ENCODE measurements around the gene TGFBR3.
"Not testable (repeated sequence)": the region's sequence is repeated elsewhere in the genome, so short reads cannot be mapped to it uniquely, and the experiment has no call there.

Gene TGFBR3

DNA sequence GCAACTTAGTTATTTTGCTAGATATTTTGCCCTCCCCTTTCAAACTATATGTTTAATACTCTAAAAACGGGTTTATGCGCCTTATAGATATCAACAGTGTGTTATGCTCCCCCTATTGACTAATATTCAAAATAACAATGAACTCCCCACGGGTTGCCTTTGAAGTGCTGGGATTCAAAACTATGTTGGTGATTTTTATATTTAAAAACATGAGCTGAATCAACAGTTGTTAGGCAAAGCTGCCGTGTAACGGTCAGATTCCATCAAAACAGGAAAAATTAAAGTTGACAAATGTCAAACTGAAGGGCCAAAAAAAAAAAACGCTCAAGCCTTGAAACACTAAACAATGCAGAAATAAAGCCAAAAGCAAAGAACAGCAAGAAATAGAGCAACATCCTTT is 2.5 kb downstream of the TGFBR3 start:
- DNase-seq: peak in 1 of 2 donors; percentile 61

DNA sequence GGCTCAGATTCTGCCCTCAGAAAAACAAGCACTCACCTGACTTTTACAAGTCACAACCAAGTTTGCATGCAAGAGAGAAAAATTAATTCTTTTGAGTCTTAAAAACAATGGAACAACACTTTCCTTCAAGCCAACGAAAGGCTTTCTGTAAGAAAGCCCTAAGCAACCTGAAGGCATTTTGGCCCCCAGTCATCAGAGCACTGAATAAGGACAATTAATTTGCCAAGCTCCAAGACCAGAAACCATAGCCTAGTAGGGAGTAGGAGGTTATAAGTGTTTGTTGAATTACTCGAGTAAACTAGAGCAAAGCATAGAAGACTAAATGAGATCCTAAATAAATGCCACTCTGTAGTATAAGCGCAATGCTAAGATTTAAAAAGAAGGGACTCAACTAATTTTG is 4.7 kb downstream of the TGFBR3 start:
- DNase-seq: no peak

DNA sequence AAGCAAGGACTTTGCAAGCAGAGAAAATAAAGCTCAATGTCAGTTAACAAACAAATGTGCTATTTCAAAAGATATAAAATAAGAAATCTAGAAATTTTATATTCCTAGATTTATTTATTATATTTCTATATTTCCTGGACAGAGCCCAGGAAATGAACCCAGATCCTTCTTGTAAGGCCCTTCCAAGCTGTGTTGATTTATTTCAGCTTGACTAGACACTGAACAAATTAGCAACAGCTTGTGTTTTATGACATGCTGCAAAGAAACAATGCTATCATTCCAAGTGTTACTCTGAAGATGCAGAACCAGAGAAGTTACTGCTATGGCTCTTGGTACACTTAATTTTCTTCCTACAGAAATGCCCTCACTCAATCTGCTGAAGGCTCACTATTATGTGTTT is 6.2 kb downstream of the TGFBR3 start:
- no peak for DNase-seq

DNA sequence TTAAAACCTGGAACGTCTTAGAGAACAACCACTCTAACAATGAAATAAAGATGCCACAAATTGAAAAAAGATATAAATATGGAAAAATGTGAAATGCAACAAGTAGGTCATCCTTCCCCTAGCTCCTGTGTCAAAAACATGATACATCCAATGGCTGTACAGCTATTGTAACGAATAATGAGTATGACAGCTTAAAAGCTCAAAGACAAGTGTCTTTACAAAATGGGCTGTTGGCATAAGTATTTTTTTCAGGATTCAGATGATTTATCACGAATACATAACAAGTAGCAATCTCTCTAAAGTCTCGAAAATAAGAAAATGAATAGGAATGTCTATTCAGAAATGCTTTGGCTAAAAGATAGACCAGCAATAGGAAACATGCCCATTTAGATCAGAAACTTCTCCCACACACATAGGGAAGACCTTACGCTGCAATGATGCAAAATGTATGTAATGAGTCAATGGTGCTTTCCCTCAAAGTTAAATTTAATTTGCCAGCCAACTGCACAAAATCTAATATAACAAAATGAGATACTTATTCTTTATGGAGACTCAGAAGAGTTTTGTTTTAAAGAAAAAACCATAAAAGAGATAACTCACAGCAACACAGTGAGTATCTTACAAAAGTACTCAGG is 8.3 kb downstream of the TGFBR3 start:
- DNase-seq: no peak

DNA sequence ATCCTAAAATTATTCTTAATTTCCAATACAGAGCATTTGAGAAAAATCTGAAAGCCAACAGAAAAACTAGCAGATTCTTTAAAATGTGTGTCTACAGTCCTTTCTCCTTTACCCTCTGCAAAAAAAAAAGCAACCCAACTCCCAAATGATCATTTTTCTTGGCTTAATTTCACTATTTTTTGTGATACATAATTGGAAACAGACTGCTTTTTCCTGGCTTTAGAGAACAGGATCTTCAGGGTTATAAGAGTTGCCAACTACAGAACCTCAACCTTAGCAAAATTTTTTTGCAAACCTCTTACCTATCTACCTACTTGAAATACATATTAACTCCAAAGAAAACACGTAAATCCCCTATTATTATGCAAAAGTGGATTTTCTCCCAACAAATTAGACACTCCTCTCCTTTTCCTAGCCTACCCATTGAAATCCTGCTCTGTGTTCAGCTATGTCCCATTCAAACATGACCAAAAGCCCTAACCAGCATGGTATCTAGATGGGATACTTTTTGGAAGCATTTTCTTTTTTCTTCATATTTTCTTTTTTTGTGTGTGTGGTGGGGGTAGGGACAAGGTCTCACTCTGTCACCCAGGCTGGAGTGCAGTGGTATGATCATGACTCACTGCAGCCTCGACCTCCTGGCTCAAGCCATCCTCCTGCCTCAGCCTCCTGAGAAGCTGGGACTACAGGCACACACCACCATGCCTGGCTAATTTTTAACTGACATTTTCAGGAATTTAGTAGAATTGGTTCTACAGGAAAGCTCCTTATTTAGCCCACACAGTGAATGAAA is 9.0 kb downstream of the TGFBR3 start:
- DNase-seq: no peak

DNA sequence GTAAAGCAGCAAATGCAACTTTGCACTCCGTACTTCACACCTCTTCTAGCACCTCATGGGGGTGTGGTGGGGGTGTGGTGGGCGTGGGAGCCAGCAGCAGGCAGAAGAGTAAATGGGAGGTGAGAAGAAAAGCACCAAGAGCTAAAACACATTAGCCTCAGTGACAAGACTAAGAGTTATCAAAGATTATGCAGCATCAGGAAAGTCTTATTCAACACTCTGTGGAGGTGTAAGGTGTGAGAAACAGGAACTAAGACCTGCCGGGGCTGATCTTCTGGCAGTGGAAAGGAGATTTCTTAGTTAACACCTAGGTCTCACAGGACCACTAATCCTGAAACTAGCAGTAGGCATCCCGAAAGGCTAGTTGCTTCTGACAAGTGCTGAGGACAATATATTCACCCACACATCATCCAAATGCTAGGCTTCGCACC is 9.9 kb downstream of the TGFBR3 start:
- DNase-seq: peak; percentile 23 to 42

DNA sequence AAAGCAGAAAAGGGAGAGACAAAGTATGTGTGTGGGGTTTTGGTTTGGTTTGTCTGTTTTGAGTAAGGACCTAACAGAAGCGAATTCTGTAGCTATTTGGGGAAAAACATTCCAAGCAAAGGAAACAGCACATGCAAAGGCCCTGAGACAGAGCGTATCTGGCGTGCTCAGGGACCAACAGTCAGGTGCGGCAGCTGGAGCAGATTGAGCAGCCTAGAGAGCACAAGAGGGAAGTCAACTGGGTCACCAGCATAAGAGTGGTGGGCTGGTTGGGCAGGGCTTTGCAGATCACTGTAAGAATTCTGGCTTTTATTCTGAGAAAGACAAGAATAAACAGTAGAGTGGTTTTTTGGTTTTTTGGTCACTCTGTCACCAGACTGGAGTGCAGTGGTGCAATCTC is 11.8 kb downstream of the TGFBR3 start:
- DNase-seq: no peak

DNA sequence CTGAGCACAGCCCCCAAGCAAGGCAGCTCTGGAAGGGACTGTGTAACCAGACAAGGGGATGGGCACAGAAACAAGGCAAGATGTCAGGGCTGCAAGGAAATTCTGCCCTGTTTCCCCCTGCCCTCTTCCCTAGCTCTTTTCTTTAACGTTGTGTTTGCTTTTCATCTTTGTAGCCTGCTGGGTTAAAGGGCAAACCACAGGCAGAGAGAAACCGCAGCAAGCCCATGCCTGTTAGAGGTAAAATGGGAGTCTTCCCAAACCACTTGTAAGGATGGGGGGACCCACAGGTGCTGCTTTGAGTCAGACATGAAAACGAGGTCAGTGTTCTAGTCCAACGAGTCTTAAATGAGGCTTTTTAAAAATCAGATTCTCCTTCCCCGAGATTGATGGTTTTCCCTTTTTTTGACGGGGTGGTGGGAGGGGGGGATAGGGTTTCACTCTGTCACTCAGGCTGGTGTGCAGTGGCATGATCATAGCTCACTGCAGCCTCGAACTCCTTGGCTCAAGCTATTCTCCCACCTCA is 13.3 kb downstream of the TGFBR3 start:
- peak in 1 of 2 donors; percentile 25 for DNase-seq

DNA sequence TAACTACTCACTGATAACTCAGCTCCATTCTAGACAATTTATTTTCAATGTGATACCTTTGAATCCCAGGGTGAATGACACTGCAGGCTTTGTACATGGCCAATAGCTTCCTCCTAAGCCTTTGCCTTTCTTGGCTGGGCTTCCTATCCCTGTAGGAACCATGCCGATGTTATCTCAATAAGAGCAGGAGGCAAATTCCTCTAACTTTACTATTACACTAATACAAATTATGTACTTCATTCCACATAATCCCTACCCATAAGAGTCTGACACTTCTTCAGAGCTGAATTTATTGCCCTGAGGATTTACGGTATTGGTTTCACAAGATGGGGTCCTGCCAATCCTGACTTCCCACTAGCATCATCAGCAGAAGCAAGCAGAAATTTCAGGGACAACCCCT is 14.0 kb downstream of the TGFBR3 start:
- DNase-seq: no peak

DNA sequence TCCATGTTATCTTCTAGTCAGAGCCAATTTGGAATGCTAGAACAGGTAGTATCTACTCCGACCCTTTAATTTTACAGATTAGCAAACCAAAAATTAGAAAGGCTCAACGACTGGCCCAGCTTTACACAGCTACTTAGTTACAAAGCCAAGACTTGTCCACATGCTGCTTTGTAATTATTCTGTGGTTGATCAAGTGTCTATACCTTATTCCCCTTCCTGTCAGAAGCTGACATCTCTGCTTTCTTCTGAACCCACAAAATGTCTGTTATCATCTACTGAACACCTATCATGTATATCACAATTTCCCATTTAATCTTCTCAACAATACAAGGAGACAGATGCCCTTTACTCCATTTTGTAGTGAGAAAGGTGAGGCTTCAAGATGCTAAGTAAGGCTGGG is 15.6 kb downstream of the TGFBR3 start:
- no peak for DNase-seq

DNA sequence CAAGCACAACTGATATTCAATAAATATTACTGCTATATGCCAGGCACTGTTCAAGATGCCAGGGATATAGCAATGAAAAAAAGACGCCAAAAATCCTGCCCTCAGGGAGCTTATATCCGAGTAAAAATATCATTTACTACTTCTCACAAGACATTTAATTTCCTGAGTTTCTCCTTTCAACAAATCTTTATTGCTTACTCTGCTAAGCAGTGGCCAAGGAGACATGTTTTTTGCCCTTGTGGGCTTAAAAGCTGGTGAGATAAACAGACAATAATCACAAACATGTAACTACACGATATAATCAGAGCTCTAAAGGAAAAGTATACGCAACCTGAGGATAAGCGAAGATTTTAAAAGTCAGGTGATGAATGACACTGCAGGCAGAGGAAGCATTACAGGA is 19.5 kb downstream of the TGFBR3 start:
- no peak for DNase-seq

DNA sequence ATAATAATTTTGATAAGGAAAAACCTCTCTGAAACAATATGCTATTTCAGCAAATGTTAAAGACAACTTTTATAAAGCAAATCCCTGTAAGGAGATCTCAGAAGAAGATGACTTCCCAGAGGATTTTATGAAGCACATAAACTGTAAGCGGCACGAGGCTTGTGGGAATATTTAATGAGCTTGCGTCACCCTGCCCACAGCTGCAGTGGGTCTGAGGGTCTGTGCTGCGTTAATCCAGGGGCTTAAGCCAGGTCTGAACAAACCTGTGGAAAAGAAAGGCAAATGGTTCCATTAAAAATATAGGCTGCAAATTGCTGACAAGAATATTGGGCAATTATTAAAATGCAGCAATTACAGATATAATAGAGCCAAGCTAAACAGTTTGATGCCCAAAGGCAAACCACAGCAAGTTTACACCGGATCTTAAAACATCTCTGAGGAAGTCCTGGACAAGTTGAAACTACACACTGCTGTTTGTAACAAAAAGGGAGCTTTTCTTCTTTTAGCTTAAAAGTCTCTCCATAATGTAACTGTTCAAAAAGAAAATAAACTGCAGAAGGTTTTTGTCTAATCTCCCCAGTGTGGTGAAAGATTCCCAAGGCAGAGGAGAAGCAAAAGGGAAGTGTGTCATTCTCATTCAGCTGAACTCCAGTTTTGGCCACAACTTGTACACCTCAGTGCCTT is 21.8 kb downstream of the TGFBR3 start:
- no peak for DNase-seq

DNA sequence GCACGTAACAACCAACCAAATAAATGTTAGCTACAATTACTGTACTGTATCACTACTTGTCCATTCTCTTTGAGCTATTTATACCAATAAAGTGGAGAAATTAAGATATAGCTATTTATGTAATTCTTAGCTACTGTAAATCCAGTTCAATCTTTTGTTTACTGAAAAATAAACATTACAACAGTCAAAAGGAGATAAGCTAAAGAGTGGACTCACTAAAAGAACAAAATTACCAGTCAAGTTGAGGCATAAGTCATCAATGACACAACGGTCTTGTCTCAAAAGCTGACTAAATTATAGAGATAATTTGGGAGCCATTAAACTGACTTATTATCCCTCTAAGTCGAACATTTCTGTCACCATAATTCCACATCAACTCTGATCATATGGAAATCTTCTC is 22.5 kb downstream of the TGFBR3 start:
- no peak for DNase-seq

DNA sequence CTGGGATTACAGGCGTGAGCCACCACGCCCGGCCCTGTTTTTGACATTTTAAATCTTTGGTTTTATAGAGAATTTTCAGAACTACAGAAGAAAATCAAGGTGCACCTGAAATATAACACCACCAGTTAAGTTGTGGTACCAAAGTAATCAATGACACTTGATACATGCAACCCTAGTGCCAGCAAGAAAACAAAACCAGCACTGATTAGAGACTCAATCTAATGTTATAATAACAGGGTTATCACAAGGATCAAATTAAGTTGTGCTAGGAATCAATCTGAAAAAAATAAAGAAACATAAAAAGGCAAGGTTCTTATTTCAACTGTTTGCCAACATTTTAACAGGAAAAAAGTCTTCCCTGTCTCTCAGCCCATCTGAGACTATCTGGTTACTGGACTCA is 23.8 kb downstream of the TGFBR3 start:
- DNase-seq: no peak

DNA sequence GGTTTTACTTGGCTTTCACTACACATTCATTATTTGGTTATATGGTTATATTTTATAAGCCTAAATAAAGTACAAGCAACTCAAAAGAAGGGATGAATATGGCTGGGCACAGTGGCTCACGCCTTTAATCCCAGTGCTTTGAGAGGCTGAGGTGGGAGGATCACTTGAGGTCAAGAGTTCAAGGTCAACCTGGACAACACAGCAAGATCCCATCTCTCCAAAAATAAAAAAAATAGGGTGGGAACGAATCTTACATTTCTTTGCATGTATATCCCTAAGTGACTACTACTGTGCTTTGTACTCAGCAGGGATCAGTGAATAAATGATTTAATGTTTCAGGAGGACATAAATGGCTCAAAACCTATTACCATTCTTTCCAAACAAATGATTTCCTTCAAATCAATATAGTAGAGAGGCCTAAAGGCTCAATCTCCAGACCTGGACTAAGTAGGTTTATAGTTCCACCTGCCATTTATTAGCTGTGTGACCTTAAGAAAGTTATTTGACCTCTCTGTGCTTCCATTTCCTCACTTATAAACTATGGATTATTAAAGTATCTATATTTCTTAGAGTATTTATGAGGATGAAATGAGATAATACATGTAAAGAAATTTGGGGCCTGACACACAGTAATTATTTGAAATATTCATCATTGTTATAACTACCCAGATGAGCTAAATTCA is 28.3 kb downstream of the TGFBR3 start:
- DNase-seq: no peak

DNA sequence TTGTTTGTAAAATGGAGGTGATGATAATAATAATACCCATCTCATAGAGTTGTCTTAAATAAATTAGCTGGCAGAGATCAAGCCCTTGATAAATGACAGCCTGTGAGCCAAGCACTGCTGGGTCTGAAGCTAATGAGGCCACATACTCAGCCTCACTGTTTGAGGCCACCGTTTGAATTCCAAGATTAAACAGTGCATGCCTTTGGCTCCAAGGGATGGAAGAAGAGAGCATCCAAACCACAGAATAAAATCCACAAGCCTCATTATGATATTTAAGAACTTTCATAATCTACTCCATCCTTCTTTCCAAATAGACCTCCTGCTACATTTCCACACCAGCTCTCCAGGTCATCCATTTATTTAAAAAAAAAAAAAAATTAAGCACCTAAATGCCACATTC is 29.0 kb downstream of the TGFBR3 start:
- DNase-seq: no peak

DNA sequence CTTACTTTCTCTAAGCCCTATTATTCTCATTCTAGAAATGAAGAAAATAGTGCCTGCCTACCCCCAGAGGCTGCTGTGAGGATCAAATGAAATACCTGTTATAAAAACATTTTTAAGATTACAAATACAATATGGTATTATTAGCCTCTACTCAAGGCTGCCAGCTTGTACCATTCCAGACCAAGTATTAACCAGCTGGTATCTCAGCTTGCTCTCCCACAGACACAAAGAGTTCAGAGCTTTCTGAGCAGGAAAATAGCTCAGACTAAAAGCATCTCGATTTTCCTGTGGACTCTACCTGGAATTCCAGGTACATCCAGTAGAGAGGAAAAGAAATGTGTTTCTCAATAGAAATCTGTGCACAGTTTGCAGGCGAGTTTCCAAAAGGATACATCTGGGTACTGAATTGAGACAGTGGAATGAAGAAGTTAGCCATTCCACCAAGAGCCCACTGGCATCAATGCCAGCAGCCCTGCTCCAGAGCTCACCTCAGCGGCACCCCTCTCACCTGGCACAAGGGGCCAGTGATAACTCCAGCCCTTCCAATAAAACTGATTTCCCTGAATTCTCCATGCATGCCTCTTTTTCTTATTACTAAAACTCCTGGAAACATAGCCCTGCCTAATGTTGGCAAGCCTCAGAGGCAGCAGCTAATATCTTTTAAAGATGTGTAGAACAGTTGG is 31.0 kb downstream of the TGFBR3 start:
- no peak for DNase-seq

DNA sequence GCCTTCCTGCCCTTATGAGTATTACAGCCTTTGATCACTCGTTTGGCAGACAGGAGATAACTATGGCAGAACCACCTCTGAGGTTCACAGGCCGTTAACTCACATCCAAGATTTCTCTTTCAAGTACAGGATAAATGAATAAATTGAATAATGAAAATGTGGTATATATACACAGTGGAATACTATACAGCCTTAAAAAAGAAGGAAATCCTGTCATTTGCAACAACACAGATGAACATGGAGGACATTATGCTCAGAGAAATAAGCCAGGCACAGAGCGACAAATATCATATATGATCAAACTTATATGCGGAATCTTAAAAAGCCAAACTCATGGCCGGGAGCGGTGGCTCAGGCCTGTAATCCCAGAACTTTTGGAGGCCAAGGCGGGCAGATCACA is 32.6 kb downstream of the TGFBR3 start:
- no peak for DNase-seq

DNA sequence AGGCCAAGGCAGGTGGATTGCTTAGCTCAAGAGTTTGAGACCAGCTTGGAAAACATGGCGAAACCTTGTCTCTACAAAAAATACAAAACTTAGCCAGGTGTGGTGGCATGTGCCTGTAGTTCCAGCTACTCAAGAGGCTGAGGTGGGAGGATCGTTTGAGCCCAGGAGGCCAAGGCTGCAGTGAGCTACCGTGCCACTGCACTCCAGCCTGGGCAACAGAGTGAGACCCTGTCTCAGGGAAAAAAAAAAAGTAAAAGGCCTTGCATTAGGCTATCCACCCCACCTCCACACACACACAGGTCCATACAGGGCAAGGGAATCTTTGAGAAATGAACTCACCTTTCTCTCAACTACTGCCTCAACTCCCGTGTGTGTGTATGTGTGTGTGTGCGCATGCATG is 33.9 kb downstream of the TGFBR3 start:
- not testable (repeated sequence) for DNase-seq

DNA sequence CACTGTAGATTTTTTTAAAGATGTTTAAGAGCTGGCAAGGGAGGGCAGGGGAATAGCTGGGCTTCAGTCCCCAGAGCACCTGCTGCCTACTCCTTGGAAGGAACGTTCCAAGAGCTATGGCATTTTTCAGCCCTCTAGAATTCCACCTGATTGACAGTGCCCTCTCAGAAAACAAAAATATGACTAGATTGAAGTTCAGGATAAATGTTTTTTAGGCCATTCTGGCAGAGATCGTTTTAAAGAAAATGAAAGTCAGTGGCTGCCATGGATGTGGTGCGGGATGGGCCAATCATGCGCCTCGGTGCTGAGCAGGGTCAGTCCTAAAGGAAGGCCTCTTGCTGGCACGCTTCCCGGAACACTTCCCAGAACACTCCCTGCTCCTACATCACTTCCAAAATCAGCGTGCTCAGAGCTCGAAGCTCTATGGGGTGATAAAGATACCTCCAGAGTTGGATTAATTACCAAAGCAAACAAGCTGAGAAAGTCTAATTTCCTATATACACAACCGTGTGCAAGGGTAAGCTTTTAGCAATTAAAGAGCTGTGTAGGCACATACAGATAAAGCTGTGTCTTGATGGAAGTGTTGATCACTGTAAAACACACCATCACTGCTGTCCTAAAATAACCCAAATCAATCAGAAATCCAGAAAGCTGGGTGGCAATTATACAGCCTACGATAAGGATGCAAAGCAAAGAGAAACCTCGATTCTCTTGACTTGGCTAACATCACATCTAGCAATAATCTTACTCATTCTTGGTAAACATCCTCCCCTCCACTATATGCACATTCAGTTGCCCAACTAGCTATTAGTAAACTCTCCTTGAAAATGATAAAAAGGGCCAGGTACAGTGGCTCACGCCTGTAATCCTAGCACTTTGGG is 34.6 kb downstream of the TGFBR3 start:
- no peak for DNase-seq

DNA sequence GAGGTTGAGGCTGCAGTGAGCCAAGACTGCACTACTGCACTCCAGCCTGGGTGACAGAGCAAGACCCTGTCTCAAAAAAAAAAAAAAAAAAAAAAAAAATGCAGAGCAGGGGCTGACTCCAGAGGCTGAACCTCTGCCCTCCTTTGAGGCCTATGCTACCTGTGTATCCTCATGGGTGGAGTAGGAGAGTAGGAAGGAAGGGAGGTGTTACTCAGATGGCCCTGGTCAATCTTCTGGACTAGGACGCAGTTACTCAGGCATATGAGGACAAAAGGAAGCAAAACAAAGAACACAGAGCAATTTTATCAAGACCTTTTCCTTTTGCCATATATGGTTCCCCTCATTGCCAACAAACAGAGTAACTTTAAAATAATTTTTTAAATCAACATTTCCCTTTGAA is 35.2 kb downstream of the TGFBR3 start:
- no peak for DNase-seq

DNA sequence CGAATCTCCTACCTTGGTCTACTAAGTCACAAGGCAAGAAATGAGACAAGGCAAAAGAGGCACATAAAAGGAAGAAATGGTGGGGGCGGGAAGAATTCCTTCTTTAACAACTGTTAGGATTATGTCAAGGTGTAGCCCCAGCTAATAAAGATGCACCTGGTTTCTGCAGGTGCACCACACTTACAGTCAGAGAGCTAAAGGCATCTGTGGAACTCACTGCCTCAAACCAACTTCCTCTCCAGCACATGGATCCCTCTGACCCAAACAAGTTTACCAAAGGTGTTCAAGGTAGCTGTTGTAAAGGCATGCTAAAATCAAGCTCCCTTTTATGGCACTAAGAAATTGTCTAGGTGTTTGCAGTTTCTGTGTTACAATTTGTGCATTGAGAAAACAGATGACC is 38.1 kb downstream of the TGFBR3 start:
- no peak for DNase-seq

Data from CD4-positive, alpha-beta T cell treated with Interleukin-1 beta for 1 hour (primary cell).